Subcutaneous abdominal adipose tissue (tissue), 5 donors: ENCODE data around the gene SFI1.
A peak's percentile ranks its signal among the peaks of the same experiment; 100 is the strongest.

Source experiments
- H3K27ac ChIP-seq: one replicate; pipeline ENCODE4 v1.7.0; 2013; ENCODE audit warnings: low read depth, mild to moderate bottlenecking, inconsistent platforms, low read length, moderate library complexity
- H3K27me3 ChIP-seq, 5 donors: one replicate each; pipeline ENCODE4 v1.7.0; 2013; ENCODE audit warnings: low read length in 5 of 5, inconsistent platforms in 1 of 5; ENCODE audit not compliant: control insufficient read depth in 5 of 5, insufficient read depth in 4 of 5
- H3K36me3 ChIP-seq, 5 donors: one replicate each; pipeline ENCODE4 v1.7.0; 2013; ENCODE audit warnings: low read length in 5 of 5; ENCODE audit not compliant: control insufficient read depth in 5 of 5, insufficient read depth in 5 of 5
- H3K4me1 ChIP-seq, 5 donors: one replicate each; pipeline ENCODE4 v1.7.0; 2013; ENCODE audit warnings: low read length in 5 of 5, mild to moderate bottlenecking in 3 of 5, moderate library complexity in 1 of 5; ENCODE audit not compliant: control insufficient read depth in 5 of 5, insufficient read depth in 5 of 5
- H3K4me3 ChIP-seq, 5 donors: one replicate each; pipeline ENCODE4 v1.7.0; 2013; ENCODE audit warnings: low read length in 5 of 5, low read depth in 1 of 5
- H3K9ac ChIP-seq, 5 donors: one replicate each; pipeline ENCODE4 v1.7.0; 2013; ENCODE audit warnings: low read length in 5 of 5, mild to moderate bottlenecking in 4 of 5, moderate library complexity in 3 of 5
- H3K9me3 ChIP-seq, 5 donors: one replicate each; pipeline ENCODE4 v1.7.0; 2013; ENCODE audit warnings: low read length in 5 of 5; ENCODE audit not compliant: control insufficient read depth in 5 of 5
- donor health status: healthy.
- donor health status: healthy.
- donor health status: healthy.
- donor health status: healthy.
- donor health status: healthy.

SFI1 gene

DNA sequence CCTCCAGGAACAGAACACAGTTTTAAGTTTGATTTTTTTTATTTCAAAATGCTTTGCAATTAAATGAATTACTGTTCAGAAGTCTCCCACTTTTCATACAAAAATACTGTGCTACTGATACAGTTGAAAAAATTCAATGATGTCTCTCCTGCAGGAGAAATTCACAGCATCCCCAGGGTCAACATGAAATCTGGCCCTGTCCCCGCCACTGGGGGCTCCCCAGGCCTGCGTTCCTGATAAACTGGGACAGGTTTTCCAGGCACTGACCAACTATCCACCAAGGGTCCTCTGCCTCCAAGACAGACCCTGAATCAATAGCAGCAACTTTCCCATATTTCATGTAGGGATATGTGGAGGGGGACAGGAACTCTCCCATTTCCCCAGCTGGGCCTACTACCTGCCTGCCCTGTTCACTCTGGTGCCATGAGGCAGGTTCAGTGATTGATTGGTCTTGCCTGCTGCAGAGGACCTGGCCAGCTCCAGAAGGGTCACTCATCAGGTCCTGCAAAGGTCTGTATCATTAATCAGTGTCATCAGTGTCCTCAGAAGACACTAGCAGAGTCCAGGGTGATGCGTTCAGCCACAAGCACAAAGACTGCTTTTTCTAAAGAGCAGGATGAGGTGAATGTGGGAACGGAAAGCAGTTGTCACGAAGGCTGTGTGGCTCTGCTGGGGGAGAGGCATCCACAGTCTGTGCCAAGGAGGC, 122.3 kb downstream of the SFI1 start:
- Histone ChIP-seq H3K36me3 (peaks cover 0 to 73% (median 66%) of the 10 kb centered on the region in 5 donors), H3K4me1 (peaks cover 13 to 39% (median 36%) of the 10 kb centered on the region in 5 donors), H3K27ac (no peak overlapping the region), H3K9me3 (no peaks in the 10 kb centered on the region), H3K9ac (no peak overlapping the region), H3K4me3 (no peak overlapping the region), H3K27me3 (no peaks in the 10 kb centered on the region)

DNA sequence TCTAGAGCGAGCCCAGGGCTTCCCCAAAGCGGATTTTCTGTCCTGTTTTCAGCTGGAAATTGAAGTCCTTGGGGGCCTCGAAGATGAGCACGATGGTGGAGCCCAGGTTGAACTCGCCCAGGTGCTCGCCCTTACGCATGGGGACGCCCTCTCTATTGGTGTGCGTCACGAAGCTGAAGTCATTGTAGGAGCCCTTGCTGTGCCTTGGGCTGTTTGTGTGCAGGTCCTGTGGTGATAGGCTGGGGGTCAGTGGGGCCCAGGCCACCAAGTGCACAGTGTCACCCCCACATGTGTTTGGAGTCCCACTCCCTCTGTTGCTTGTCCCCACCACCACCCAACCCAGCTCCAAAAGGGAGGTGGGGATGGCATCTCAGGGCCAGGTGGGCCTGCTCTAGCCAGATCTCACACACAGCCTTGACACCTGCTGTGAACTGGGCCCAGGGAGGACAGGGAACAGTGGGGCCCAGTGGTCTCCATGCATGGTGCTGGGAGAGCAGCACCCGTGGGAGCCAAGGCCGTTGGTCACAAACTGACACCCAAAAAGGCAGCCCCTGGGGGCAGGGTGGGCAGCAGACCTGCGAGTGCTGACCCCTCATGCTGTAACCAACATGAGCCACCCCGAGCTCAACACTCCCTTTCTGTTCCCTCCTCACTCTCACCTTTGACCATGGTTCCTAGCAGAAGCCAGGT, 123.4 kb downstream of the SFI1 start:
- H3K4me1 ChIP-seq = peaks cover 13 to 44% (median 29%) of the 10 kb centered on the region in 5 donors
- H3K4me3 ChIP-seq = no peak overlapping the region
- H3K9me3 ChIP-seq = no peaks in the 10 kb centered on the region
- H3K36me3 ChIP-seq = peaks cover 0 to 84% (median 67%) of the 10 kb centered on the region in 5 donors
- H3K9ac ChIP-seq = peak overlapping the region in 1 of 5 donors; percentile 47
- H3K27ac ChIP-seq = no peak overlapping the region
- H3K27me3 ChIP-seq = no peaks in the 10 kb centered on the region

GRCh38 chr22:31620756-31621480, 124.6 kb downstream of the SFI1 start:
- Histone ChIP-seq H3K9me3 (no peaks in the 10 kb centered on the region), H3K27me3 (no peaks in the 10 kb centered on the region), H3K36me3 (peaks cover 0 to 96% (median 67%) of the 10 kb centered on the region in 5 donors), H3K9ac (peak overlapping the region in 1 of 5 donors; percentile 47), H3K4me1 (peaks cover 9 to 44% (median 29%) of the 10 kb centered on the region in 5 donors), H3K27ac (no peak overlapping the region), H3K4me3 (no peak overlapping the region)

DNA sequence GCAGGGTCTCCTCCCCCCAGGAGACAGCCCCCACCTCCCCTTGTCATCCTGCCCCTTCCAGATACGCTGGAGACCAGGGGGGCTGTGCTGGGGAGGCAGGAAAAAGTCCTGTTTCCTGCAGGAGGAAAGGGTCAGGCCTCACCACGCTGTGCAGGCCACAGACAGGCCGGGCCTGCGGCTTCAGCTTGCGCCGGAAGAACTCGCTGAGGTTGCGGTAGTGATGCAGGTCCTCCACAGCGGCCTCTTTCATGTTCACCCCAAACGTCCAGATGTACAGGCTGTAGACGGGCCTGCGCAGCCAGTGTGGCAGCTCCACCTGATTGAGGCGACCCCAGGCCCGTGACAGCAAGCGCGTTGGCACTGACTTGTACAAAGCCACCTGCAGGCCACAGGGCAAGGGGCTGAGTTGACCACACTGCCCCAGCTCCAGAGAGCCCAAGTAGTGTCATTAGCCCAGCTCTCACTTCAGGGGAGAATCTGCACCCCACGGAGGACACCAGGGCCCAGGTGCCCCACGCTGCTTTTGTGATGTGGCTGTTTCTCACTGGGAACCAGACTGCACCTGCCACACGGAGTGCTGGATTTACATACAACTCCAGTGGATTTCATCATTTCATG, 125.3 kb downstream of the SFI1 start:
- Histone ChIP-seq H3K4me1 (peaks cover 5 to 44% (median 29%) of the 10 kb centered on the region in 5 donors), H3K9me3 (no peaks in the 10 kb centered on the region), H3K27ac (no peak overlapping the region), H3K27me3 (no peaks in the 10 kb centered on the region), H3K9ac (no peak overlapping the region), H3K36me3 (peaks cover 0 to 95% (median 67%) of the 10 kb centered on the region in 5 donors), H3K4me3 (no peak overlapping the region)

- no peak overlapping the region for H3K27ac ChIP-seq
- no peaks in the 10 kb centered on the region for H3K27me3 ChIP-seq
- no peaks in the 10 kb centered on the region for H3K9me3 ChIP-seq
- peaks cover 0 to 82% (median 57%) of the 10 kb centered on the region in 5 donors for H3K36me3 ChIP-seq
- peaks cover 8 to 51% (median 40%) of the 10 kb centered on the region in 5 donors for H3K4me1 ChIP-seq
- H3K4me3 ChIP-seq = no peak overlapping the region
- H3K9ac ChIP-seq = peak overlapping the region in 2 of 5 donors; percentile 19 to 22
Measured at GRCh38 chr22:31622980-31623379, 126.6 kb downstream of the SFI1 start.

- Histone ChIP-seq H3K27me3 (no peaks in the 10 kb centered on the region), H3K9ac (peak overlapping the region in 1 of 5 donors; percentile 53), H3K4me1 (peaks cover 10 to 59% (median 47%) of the 10 kb centered on the region in 5 donors), H3K27ac (no peak overlapping the region), H3K36me3 (peaks cover 0 to 81% (median 49%) of the 10 kb centered on the region in 5 donors), H3K9me3 (no peaks in the 10 kb centered on the region), H3K4me3 (no peak overlapping the region)
Measured at GRCh38 chr22:31623592-31624304, 127.4 kb downstream of the SFI1 start.

DNA sequence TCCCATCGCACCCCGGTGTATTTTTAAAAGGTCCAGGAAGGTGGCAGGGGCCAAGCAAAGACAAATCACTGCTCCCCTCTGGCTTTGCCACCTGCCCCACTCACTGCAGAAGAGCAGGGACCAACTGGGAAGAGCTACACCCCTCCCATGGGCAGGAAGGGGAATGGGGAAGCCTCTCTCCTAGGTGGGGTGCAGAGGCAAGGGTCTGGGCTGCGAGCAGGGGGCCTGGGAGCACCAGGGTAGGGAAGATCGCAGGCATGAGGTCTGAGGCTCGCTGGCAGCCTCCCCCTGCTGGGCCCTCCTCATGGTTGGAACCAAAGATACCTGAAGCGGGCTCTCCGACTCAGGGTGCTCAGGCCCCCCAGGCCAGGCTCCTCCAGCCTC, 128.9 kb downstream of the SFI1 start:
- Histone ChIP-seq H3K9me3 (no peaks in the 10 kb centered on the region), H3K4me3 (peak overlapping the region in 2 of 5 donors; percentile 32 to 38), H3K4me1 (peaks cover 13 to 73% (median 62%) of the 10 kb centered on the region in 5 donors), H3K27ac (peak overlapping the region; percentile 47), H3K36me3 (peaks cover 0 to 73% (median 40%) of the 10 kb centered on the region in 5 donors), H3K9ac (peak overlapping the region in 1 of 5 donors; percentile 54), H3K27me3 (no peaks in the 10 kb centered on the region)

- Histone ChIP-seq H3K9me3 (no peaks in the 10 kb centered on the region), H3K27me3 (no peaks in the 10 kb centered on the region), H3K27ac (peak overlapping the region; percentile 47), H3K36me3 (peaks cover 0 to 67% (median 34%) of the 10 kb centered on the region in 5 donors), H3K4me1 (peaks cover 13 to 75% (median 62%) of the 10 kb centered on the region in 5 donors), H3K4me3 (peak overlapping the region in 2 of 5 donors; percentile 32 to 38), H3K9ac (peak overlapping the region in 3 of 5 donors; percentile 16 to 56 (median 54))
Measured at GRCh38 chr22:31625661-31626426, 129.5 kb downstream of the SFI1 start.
